ENCODE measurements around the gene CALML3. TPM values are rescaled to one million over a fixed set of nuclear protein-coding genes. Genes with fewer than 3 reads are reported as not detected.

CALML3 gene
- total and polyA plus RNA-seq, 8 donors: 0.46 to 64.6 TPM; not detected in 6

- intact Hi-C loops (cut with DNase I; ENCODE audit: low total_unique reads): no loop called here
- 71 to 76% (median 75%) methylated on average over 16 of the region's 16 CpGs for WGBS, 5 donors
- no peaks in the 10 kb centered on the region for H3K36me3 ChIP-seq
- peaks cover 0 to 20% (median 11%) of the 10 kb centered on the region in 4 donors for H3K4me1 ChIP-seq
- DNase-seq: peak in 1 of 2 donors; percentile 48
- TF ChIP-seq POLR2AphosphoS5 (IDR thresholded peaks at IDR 0.05) (no peak), EP300 (IDR thresholded peaks at IDR 0.05) (no peak), POLR2A (IDR thresholded peaks at IDR 0.05) (no peak)
- TF ChIP-seq, protein P1, sequence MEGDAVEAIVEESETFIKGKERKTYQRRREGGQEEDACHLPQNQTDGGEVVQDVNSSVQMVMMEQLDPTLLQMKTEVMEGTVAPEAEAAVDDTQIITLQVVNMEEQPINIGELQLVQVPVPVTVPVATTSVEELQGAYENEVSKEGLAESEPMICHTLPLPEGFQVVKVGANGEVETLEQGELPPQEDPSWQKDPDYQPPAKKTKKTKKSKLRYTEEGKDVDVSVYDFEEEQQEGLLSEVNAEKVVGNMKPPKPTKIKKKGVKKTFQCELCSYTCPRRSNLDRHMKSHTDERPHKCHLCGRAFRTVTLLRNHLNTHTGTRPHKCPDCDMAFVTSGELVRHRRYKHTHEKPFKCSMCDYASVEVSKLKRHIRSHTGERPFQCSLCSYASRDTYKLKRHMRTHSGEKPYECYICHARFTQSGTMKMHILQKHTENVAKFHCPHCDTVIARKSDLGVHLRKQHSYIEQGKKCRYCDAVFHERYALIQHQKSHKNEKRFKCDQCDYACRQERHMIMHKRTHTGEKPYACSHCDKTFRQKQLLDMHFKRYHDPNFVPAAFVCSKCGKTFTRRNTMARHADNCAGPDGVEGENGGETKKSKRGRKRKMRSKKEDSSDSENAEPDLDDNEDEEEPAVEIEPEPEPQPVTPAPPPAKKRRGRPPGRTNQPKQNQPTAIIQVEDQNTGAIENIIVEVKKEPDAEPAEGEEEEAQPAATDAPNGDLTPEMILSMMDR (IDR thresholded peaks at IDR 0.05): no peak
- H3K27ac ChIP-seq: no peak overlapping the region
- no peaks in the 10 kb centered on the region for H3K27me3 ChIP-seq
- no peaks in the 10 kb centered on the region for H3K9me3 ChIP-seq
- no peak overlapping the region for H3K4me3 ChIP-seq
Measured at GRCh38 chr10:5510281-5511072, 14.3 kb upstream of the CALML3 start.

- DNase-seq: no peak
- TF ChIP-seq POLR2A (IDR thresholded peaks at IDR 0.05): no peak
- TF ChIP-seq POLR2AphosphoS5 (IDR thresholded peaks at IDR 0.05): no peak
- no peak for TF ChIP-seq EP300 (IDR thresholded peaks at IDR 0.05)
- TF ChIP-seq, protein P1 (IDR thresholded peaks at IDR 0.05): no peak
- no peaks in the 10 kb centered on the region for H3K36me3 ChIP-seq
- WGBS, 5 donors: 88 to 96% (median 92%) methylated on average over 23 to 32 of the region's 32 CpGs
- H3K9me3 ChIP-seq: no peaks in the 10 kb centered on the region
- H3K4me3 ChIP-seq: no peak overlapping the region
- H3K4me1 ChIP-seq: peaks cover 0 to 12% (median 5%) of the 10 kb centered on the region in 4 donors
- intact Hi-C loops (cut with DNase I; ENCODE audit: low total_unique reads): no loop called here
- H3K27ac ChIP-seq: no peak overlapping the region
- no peaks in the 10 kb centered on the region for H3K27me3 ChIP-seq
Measured at GRCh38 chr10:5511231-5511884, 13.4 kb upstream of the CALML3 start.

DNA sequence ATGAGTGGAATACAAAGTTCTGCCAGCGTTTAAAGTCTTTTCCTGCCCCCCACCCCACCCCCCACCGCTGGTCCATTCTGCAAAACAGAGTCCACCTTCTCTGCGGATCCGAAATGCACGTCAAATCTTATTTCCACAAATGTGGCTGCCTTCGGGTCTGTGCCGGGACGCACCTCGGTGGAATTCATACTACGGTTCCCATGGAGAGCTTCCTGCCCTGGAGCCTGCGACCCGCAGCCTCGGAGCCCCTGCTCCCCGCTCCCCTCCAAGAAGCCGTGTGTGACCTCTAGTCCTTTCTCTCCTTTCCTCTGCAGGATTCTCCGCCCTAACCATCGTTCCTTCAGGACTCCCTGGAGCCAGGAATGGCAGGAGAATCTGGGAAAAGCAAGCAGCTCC lies 12.9 kb upstream of the CALML3 start:
- Histone ChIP-seq H3K27ac (no peak overlapping the region), H3K36me3 (no peaks in the 10 kb centered on the region), H3K4me1 (peaks cover 0 to 7% (median 2%) of the 10 kb centered on the region in 4 donors), H3K4me3 (no peak overlapping the region), H3K27me3 (no peaks in the 10 kb centered on the region), H3K9me3 (no peaks in the 10 kb centered on the region)
- TF ChIP-seq POLR2AphosphoS5 (IDR thresholded peaks at IDR 0.05) (no peak), POLR2A (IDR thresholded peaks at IDR 0.05) (no peak), EP300 (IDR thresholded peaks at IDR 0.05) (no peak)
- TF ChIP-seq, protein P1 (IDR thresholded peaks at IDR 0.05): no peak
- 93 to 95% (median 94%) methylated on average over 17 of the region's 17 CpGs for WGBS, 5 donors
- intact Hi-C loops (cut with DNase I; ENCODE audit: low total_unique reads): no loop called here
- DNase-seq: no peak

GRCh38 chr10:5512331-5512730 lies 12.4 kb upstream of the CALML3 start:
- intact Hi-C loops (cut with DNase I; ENCODE audit: low total_unique reads): no loop called here
- Histone ChIP-seq H3K4me3 (no peak overlapping the region), H3K27ac (no peak overlapping the region), H3K4me1 (peaks cover 0 to 3% (median 1%) of the 10 kb centered on the region in 4 donors), H3K36me3 (no peaks in the 10 kb centered on the region), H3K27me3 (no peaks in the 10 kb centered on the region), H3K9me3 (no peaks in the 10 kb centered on the region)
- WGBS, 5 donors: 93 to 98% (median 96%) methylated on average over 25 of the region's 25 CpGs
- DNase-seq: no peak
- TF ChIP-seq EP300 (IDR thresholded peaks at IDR 0.05) (no peak), POLR2AphosphoS5 (IDR thresholded peaks at IDR 0.05) (no peak), POLR2A (IDR thresholded peaks at IDR 0.05) (no peak)
- TF ChIP-seq, protein P1 (IDR thresholded peaks at IDR 0.05): no peak

All from stomach (tissue), 9 donors.